ENCODE data around the gene FAM193A.
"Not testable (repeated sequence)": the region's sequence is repeated elsewhere in the genome, so short reads cannot be mapped to it uniquely, and the experiment has no call there.

The FAM193A gene

DNA sequence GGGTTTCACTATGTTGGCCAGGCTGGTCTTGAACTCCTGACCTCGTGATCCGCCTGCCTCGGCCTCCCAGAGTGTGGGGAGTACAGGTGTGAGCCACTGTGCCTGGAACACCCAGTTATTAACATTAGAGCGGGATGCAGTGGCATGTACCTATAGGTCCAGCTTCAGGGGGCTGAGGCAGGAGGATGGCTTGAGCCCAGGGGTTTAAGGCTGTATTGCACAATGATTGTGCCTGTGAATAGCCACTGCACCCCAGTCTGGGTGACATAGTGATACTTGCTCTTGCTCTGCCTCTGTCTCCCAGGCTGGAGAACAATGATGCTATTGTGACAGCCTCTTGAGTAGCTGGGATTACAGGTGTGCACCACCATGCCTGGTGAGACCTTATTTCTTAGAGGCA is 39.8 kb downstream of the FAM193A start:
- DNase-seq, result no peak

DNA sequence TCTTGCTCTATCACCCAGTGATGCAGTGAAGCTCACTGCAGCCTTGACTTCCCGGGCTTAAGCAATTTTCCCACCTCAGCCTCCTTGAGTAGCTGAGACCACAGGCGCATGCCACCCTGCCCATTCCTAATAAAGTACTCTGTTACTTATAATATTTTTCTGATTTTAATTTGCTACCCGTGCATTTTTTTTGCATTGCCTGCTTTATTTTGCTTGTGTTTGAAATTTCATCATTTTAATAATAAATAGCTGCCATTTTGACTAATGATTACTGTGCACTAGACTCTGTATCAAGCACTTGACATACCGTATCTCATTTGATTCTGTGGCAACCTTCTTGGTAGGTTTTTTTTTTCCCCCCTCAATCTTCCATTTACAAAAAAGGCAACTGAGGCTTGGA is 41.7 kb downstream of the FAM193A start:
- DNase-seq, result no peak

DNA sequence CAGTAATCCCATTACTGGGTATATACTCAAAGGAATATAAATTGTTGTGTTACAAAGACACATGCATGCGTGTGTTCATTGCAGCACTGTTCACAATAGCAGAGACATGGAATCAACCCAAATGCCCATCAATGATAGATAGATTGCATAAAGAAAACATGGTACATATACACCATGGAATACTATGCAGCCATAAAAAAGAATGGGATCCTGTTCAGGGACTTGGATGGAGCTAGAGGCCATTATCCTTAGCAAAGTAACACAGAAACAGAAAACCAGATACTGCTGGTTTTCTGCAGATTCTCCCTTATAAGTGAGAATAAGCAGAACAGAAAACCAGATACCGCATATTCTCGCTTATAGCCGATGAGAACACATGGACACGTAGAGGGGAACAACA is 43.5 kb downstream of the FAM193A start:
- no peak for DNase-seq

DNA sequence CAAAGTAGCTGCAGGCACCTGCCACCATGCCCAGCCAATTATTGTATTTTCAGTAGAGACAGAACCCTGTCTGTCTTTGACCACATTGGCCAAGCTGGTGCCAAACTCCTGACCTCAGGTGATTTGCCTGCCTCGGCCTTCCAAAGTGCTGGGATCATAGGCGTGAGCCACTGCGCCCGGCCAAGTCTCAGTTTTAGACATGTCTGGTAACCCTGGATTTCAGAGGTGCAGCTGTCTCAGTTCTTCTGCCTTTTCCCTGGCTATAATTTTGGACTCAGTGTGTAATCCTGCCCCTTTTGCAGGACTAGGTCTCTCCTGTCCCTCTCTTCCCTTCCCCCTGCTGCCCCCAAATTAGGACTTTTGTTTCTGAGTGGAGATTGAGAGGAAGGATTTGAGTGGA is 46.6 kb downstream of the FAM193A start:
- DNase-seq, result no peak

DNA sequence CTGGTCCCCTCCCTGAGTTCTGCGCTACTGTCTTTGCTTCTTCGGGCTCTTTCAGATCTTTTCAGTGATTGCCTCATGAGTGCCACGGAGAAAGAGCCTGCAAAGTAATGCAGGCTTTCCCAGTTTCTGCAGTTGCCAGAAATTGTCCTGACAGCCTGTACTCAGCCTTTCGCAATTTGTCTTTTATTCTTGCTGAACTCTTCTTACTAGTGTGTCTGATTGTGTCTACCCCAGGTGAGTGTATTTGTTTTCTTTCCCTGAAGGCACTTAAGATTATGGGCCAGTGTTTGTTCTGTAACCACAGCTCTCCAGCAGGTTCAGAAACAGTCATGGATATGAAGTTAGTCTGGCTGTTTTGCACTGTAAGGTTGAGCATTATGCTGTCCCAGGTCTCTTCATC is 47.1 kb downstream of the FAM193A start:
- DNase-seq, result peak; percentile 74

DNA sequence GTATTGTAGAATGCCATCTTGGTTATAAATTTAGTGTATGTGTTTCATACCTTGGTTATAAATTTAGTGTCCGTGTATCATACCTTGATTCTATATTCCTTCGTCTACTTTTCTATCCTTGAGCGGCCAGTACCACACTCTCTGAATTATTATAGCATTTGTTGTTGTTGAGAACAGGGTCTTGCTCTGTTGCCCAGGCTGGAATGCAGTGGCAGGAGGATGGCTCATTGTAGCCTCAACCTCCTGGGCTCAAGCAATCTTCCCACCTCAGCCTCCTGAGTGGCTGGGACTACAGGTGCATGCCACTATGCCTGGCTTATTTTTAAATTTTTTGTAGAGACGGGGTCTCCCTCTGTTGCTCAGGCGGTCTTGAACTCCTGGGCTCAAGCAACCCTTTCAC is 50.1 kb downstream of the FAM193A start:
- no peak for DNase-seq

DNA sequence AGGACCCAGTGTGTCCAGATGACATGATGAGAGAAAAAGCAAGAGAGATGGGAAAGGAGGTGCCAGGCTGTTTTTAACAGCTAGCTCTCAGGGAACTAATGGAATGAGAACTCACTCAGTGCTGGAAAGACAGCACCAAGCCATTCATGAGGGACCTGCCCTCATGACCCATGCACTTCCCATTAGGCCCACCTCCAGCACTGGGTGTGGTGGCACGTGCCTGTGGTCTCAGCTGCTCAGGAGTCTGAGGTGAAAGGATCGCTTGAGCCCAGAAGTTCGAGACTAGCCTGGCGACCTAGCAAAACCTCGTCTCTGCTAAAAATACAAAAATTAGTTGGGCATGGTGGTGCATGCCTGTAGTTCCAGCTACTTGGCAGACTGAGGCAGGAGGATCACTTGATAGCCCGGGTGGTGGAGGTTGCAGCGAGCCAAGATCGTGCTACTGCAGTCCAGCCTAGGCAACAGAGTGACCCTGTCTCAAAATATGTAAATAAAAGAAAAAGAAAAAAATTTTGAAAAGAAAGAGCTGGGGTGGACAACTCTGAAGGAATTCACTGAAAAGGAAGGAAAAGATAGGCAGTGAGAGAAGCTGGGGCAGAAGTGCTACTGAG is 50.9 kb downstream of the FAM193A start:
- DNase-seq, result no peak

DNA sequence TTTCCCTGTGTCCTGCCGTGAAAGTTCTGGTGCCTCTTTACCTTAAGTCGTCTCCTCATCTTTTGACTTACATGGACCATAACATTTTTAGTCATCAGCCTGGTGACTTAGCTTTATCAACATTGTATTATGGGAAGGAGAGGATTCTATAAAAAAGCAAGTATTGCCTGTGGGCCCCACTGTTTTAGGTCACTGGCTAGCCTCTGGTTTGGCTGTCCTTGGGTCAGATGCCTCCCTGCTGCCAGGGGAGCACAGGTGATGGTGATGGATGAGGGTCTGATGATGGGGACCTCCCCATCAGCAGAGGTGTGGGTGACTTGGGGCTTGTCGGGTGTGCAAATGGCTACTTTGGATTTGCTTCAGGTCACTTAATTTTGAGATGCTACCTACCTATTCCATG is 51.8 kb downstream of the FAM193A start:
- no peak for DNase-seq

DNA sequence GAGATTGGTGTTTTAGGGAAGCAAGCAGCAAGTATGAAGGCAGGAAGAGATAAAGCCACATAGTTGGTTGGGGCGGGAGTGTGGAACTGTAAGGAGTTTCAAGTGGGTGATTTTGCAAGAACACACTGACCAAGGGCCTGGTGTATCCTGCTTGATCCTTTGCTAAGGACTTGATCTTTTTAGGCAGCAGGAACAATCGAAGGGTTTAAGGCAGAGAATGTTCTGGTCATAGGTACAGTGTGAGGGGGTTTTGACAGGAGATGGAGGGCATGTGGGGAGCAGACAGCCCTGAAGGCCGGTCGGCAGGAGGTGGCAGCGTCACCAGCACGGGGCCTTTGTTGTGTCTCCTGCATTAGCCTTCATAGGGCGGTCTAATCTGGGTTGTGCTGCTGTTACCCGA is 54.7 kb downstream of the FAM193A start:
- DNase-seq, result no peak

DNA sequence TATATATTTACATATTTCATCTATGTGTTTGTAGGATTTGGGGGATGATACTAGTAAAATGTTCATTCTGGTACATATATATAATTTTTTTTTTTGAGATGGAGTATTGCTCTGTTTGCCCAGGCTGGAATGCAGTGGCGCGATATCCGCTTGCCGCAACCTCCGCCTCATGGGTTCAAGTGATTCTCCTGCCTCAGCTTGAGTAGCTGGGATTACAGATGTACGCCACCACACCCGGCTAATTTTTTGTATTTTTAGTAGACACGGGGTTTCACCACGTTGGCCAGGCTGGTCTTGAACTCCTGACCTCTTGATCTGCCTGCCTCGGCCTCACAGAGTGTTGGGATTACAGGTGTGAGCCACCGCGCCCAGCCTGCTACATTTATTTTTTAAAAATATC is 55.6 kb downstream of the FAM193A start:
- not testable (repeated sequence) for DNase-seq

DNA sequence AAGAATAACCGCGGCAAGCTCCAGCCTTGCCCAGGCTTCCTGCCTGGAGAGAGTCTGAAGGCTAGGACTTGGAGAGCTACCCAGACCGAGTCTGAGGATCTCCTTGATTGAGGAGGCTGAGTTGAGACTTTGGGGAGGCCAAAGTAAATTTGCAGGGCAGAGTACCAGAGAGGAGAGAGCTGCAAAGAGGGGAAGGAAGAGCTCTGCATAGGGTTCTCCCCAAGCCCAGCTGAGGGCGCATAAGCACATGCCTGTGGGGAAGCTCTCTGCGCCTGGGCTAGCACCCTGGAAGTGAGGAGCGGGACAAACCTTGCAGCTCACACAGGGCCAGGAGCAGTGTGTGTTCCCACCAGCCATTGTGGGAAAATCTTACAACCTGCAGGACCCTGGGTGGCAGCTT is 56.1 kb downstream of the FAM193A start:
- DNase-seq, result no peak

DNA sequence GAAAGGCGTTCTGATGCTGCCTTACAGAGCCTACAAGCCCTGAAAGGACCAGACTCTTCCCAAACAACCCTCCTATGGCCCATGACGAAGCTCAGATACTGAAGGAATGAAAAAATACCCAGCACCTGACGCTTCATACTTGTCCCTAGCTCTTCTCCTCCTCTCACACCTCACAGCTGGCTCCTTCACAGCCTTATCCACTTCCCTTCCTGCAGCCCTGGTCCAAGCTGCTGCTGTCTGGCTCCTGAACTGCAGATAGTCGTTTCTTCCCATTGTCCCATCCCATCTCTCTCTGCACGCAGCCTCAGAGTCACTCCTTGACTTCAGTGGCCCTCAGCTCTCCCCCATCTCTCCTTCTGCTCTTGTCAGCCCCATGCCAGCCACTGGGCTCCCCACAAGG is 56.6 kb downstream of the FAM193A start:
- DNase-seq, result no peak

DNA sequence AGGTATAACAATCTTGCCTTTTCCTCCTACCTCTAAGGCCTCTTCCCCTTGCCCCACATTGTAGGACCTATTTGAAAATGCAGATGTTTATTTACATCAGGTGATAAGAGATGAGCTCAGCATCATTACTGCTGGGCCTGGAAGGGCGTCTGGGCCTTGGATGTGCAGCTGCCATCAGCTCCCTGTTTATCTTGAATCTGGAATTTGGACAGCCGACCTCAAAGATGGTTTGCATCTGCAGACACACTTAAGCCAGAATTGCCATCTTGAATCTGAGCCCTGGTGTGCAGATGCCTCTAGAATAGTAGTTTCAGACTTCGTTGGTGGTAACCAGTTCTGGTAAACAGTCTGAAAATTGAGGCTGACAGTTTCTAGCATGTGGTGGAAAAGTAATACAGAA is 59.0 kb downstream of the FAM193A start:
- DNase-seq, result no peak

DNA sequence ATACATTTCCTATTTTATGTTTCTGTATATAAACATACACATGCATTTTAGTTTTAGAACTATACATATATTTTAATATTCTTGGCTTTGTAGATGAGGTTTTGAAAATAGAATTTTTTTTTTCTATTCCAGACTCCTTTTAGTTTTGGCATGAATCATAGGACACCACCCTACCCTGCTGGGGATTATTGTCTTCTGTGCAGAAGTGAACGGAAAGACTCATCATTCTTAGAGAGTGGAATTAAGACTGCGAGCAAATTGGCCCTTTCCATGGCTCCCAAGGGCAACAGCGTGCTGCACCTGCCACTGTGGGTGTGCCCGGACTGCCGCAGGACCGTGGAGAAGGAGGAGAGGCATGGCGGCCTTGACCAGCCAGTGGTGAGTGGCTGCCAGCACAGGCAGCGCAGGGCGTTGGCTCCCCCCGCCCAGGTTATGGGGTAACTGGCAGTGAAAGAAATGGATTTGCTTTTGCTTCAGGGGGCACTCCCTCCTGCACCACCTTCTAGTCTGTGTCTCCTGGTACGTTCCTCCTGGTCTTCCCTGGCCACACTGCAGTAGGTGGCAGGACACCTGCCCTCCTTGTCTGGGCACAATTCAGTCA is 59.6 kb downstream of the FAM193A start:
- no peak for DNase-seq

DNA sequence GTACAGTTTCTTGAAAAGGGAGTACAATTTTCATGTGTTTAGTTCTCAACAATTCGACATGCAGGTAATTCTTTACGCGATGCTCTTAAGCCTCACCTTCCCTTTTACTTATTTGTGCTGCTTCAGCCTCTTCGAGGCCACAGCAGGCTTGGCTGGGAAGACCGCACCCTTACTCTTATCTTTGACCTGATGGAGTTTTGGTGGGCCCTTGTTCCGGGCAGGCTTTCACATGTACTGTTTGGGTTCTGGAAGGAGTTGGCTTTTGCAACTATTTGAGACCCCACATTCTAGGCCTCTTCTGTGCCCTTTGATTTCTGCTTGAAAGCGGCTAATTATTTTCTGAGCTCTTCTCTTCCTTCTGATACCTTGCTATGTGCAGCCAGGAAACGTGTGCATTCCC is 60.2 kb downstream of the FAM193A start:
- DNase-seq, result no peak

DNA sequence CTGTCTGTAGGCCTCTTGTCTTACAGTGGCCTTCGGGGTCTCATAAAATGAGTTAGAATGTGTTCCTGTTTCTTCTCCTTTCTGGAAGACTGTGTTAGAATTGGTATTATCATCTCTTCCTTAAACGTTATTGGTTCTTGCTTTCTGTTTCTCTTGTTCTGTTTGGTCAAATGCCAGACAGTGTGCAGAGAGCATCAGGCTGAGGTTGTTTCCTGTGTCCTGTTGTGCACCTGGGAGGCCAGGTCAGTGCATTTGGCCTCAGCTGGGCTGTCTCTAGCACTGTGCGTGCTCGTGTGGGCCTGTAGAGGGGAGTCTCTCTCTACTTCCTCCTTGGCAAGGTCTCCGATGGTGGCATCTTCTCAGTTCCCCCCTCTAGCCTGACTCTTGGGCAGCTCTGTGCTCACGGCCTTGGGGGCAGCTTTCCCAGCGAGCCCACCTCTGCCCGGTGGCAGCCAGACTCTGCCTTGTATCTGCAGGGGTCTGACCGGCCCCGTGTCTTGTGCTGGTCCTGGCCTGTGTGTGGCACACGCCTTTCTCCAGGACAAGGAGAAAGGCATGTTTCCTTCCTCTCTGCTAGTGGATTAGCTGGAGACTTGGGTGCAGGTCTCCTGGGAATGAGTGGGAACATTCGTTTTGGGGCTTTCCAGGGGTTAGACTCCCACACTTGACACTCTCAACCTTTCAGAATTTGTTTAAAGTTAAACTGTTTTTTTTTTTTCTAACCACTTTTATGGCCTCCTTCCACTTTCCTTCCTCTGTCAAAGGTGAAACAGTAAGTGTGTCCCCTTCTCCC is 62.3 kb downstream of the FAM193A start:
- DNase-seq, result no peak

DNA sequence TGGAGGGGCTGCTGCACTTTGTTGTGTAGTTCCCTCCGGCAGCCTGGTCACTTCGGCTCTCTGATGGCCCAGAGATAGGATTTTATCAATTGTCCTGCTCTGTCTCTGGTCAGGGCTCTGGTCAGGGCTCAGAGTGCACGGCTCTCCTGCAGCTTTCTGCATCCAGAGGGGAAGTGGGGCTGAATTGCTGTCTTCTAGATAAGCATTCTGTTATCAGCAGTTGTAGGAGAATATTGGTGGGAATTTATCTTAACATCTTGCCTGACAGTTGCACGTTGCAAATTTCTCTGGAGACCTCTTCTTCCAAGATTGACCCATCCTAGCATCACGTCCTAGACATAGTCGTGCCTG is 62.8 kb downstream of the FAM193A start:
- no peak for DNase-seq

DNA sequence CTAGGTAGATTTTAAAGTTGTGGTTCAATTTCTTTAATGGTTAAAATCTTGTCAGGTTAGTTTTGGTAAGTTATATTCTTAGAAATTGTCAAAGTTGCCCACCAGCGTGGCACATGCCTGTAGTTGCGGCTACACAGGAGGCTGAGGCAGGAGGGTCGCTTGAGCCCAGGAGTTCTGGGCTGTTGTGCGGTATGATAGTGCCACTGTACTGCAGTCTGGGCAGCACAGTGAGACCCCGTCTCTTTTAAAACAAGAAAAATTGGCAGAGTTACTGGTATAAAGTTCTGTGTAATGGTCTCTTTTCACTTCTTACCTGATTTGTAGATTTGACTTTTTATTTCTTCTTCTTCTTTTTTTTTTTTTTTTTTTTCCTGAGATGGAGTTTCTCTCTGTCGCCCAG is 64.4 kb downstream of the FAM193A start:
- DNase-seq, result no peak

DNA sequence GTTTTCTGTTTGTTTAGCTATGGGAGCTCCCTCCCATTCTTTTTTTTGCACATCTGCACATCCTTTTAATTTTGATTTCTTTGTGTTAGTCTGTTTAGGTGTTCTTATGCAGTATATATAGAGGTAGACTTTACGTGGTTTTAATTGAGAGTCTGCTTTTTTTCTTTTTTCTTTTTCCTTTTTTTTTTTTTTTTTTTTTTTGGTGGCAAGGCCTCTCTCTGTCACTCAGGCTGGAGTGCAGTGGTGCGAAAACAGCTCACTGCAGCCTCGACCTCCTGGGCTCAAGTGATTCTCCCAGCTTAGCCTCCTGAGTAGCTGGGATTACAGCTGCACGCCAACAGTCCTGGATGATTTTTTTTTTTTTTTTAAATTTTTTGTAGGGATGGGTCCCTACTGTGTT is 68.2 kb downstream of the FAM193A start:
- DNase-seq, result no peak

DNA sequence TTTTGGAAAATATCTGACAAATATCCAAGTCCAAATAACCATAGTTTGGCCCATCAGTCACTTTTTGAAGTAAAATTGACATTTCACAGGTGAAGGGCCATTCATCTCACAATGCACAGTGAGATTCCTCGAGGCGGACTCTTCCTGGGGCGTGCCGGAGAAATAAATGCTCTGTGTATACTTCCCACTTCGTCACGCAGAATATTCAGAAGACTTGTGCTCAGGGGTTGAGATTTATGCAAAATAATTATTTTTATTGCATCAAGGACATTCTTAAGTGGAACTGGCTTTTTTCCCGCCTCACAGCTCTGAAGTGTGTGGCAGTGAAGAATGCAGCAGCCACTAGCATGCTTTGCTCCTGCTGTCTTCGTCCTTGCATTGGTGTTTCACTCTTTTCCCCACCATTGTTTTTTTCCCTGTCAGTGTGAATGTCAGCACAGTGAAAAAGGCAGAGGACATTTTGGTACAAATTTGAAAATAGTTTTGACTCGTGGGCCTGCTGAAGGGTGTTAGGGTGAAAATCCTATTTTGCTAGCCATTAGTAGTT is 70.6 kb downstream of the FAM193A start:
- DNase-seq, result peak; percentile 1

DNA sequence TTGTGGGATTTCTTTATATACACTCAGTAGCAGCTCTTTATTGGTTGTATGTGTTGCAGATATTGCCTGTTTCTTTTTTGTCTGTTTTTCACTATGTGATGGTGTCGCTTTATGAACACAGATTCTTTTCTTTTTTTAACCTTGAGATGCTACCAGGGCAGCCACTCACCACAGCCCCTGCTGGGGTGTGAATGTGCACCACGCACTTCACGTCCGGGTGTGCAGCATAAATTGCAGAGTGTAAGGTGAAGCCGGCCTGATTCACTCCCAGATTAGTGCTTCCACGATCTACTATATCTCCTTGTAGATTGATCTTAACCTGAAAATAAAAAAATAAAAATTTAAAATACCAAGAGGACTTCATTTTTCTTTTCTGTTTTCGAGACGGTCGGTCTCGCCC is 71.4 kb downstream of the FAM193A start:
- no peak for DNase-seq

DNA sequence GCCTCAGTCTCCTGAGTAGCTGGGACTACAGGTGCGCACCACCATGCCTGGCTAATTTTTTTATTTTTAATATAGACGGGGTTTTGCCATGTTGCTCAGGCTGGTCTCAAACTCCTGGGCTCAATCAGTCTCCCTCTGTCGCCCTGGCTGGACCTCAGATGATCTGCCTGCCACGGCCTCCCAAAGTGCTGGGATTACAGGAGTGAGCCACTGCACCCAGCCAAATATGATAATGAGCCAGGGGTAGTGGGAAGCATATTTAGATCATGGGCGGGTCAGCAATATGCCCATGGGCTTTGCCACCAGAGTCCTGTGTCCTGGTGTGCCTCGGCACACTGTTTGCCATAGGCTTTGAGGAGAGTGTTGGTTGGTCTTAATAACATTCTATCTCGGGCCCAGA is 71.8 kb downstream of the FAM193A start:
- no peak for DNase-seq

DNA sequence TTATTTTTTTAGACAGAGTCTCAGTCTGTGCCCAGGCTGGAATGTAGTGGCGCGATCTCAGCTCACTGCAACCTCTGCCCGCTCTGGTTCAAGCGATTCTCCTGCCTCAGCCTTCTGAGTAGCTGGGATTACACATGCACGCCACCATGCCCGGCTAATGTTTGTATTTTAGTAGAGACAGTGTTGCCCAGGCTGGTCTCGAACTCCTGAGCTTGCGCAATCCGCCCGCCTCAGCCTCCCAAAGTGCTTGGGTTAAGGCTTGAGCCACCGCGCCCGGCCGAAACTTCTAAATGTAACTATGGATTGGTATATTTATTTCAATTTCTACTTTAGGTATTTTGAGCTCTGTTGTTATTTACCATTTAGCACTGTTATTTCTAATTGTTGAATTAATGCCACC is 79.4 kb downstream of the FAM193A start:
- no peak for DNase-seq

DNA sequence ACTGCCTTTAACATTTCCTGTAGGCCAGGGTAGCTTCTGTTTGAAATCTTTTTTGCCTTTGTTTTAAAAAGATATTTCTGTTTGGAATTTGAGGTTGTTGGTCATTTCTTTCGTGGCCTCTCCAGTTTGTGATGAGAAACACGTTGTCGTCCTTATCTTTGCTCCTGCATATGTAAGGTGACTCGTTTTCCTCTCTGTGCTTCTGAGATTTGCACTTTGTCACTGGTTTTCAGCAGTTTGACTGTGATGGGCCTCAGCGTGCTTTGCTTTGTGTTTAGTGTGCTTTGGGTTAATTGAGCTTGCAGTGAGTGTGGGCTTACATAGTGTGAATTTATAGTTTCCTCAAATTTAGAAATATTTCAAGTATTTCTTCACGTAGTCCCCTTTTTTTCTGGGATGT is 81.5 kb downstream of the FAM193A start:
- DNase-seq, result no peak

All from DMS79 (cell line).